Caki2 (cell line): ENCODE measurements around the gene OTC. TPM values are rescaled to one million over a fixed set of nuclear protein-coding genes. Genes with fewer than 3 reads are reported as not detected.

Experiments
- DNase-seq: peaks from one replicate; pipeline ENCODE4 v3.0.0-alpha.2; 2015; ENCODE audit warnings: low read depth
- in situ Hi-C: cut with HindIII; loops from 2 replicates; pipeline ENCODE4 v1.10.0; 2016; ENCODE audit warnings: low sequenced_read_pairs, low pct_unique_long_range_greater_than_20kb, mixed read lengths
- total RNA-seq: library from RNA; depleted of rRNA; stranded (reverse); fragments of >200 nt; shearing (Covaris generic); gene quantifications from 2 replicates; pipeline ENCODE4 v1.2.3, GENCODE V29; 2014; ENCODE audit warnings: low replicate concordance

The OTC gene
- total RNA-seq, 1 experiment from 2014 or later: not detected

DNA sequence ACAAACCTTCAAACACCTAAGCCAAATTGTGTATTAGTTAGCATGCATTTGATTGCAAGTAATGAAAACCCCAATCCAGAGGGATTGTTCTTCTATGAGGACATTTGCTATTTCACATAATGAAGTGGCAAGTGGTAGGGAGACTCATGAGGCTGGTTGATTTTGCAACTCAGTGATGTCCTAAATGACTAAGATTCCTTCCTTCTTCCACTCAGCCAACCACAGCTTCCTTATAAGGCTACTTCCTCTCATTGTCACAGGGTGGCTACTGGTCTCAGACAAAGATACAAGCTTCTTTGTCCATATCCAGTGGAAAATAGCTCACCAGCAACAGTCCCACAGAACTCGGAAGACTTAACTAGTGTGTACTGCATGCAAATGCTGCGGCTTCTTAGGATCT, 5.3 kb upstream of the OTC start:
- no peak for DNase-seq
- in situ Hi-C loops: no loop called here

DNA sequence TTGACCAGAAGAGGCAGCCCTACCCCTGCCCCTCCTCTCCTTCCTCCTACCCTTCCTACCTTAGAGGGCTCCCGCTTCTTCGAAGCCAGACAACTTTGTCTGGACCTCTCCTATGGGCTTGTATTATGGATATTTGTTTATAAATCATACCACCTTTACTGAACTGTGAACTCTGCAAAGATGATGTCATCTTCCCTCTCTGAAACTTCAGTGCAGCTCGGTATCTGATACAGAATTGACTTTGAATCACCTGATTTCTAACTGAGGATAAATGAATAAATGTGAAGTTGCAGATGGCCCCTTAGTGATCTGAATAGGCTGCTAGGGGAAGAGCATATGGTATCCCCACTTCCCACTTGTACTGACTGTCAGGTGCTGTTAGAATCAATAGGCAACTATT, 1.1 kb upstream of the OTC start:
- no peak for DNase-seq
- in situ Hi-C loops: no loop called here

DNA sequence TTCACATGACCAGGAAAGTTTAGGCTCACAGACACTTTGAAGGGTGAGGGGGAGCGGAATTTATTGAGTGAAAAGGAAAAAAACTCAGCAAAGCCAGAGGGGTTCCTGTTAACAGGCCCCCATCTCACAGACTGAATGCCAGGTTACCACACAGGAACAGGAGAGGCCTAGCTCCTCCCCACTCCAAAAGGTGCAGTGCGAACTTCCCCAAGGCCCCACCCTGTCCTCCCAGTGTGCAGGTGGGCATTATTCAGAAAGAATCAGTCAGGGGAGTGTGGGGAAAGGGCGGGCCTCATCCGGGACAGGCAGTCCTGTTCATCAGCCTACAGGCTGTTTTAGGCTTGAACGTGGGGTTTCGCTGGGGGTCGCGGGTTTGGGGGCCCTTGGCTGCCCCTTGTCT, 4.0 kb downstream of the OTC start:
- in situ Hi-C loops: no loop called here
- DNase-seq: no peak

DNA sequence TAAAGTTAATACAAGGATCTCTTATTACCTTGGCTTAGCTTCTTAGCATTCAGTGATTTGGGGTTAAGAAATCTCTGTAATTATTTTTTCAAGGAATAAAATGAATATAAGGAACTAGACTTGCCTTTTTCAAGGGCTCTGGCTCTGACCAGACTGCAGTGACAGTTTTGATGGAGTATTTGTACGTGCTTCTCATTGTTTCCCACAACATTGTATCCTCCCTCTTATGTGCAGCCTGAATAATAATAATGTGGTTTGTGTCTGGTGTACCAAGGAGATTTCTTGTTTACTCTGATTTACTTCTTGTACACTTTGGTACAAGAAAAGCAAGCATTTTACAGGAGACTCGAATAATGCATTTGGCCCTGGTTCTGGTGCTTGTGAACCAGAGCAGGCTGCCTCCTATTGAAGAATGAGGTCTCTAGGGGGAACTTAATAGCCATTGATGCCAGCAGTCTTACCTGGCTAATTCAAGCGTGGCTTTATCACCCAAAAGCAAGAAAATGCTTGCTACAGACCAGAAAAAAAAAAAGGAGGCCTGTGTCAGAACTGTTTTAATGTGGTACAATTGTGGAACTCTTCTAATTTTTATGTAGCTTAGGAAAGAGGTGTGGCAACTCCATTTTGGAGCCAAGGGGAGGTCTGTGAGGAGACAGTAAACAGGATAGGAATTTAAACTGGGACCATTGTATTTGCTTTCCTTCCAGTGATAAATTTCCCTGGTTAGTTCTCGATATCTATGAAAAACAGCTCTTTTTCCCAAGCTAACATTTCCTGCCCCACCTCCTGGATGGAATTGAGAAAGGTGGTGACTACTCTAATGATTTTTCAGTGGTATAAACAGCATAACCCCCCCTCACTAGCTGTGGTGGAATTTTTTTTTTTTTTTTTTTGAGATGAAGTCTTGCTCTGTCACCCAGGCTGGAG, 5.6 kb downstream of the OTC start:
- in situ Hi-C loops: no loop called here

DNA sequence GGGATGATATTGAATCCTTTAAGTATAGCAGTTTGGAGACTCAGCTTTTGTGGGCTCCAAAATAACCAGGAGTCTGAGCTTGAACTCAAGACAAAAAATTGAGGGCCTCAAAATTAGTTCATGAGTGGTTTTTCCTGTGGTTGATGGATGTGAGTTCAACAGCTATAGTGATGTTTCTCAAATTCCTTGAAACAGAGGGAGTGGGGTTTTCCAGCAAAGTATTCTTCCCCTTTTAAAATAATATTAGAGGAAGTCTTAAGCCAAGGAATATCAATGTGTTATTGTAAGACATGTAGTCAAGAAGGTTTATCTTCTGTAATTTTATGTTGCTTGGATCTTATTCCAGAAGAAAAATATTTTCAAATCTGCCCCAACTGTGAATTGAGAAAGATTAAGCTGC, 10.6 kb downstream of the OTC start:
- no peak for DNase-seq
- in situ Hi-C loops: no loop called here

More for the DNA sequence above, 5.6 kb downstream of the OTC start:
- DNase-seq: no peak

DNA sequence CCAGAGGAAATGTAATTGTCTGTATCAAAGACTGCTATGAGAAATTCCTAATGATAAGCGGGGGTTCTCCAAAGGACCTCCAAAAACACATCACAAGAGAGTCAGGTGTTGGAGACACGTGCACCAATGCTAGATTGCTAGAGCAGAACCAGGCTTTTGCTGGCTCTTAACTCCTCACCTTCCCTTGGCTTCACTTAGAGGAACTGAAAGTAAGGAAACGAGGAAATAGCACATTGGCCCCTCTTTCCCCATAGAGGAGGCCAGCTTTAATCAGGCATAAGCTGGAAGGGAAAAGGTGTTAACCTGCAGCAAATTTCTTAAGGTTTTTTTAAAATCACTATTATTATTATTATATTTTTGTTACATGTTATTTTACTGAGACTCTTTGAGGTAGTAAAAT, 13.6 kb downstream of the OTC start:
- DNase-seq: no peak
- in situ Hi-C loops: no loop called here

DNA sequence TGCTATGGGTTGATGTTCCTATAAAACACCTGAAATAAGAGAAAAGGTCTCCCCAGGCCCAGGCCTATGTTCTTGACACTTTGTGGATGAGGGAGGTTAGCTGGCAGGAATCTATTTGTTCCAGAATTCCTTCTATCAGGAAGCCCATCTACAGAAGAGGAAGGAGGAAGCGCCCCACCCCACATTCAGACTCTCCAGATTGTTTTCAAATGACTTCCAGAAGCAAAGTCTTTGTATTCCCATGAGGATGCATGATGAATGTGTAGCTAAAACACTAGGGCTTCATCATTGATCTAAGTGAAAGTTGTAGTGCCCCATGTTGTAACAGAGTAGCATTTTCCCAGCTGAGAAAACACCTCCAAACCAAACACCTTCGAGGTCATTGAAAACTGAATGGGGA, 16.4 kb downstream of the OTC start:
- in situ Hi-C loops: no loop called here
- no peak for DNase-seq

DNA sequence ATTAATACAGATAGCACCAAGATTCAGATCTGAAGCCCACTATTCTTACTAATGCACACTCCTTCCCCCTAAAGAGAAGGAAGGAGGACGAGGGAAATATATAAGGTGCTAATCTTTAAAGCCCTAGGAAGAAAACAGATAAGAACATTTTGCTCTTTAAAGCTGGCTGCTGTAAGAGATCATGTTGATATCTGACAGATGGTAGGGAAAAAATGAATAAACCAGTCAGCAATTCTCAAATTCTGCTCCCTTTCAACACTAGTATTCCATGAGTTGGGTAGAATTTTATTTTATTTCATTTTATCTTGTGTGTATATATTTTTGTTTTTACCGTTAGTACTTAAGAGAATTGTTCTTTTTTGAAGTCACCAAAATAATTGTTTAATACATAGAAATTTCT, 19.2 kb downstream of the OTC start:
- in situ Hi-C loops: no loop called here
- no peak for DNase-seq

DNA sequence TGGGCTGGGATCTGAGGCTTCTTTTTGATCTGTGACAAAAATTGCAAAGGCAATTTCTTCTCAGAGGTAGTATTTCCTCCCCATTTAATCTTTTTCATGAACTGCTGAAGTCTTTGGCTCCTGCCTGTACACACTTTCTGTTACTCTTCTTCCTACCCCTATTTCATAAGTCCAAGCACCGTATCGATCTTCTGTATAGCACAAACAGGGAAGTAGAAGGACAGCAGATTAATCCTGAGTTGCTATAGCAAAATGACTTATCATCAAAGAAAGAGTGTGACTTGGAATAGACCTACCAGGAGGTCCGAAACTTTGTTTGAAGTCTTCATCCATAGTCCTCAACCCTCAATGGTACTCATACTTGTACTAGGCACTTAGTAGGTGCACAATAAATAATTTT, 22.0 kb downstream of the OTC start:
- no peak for DNase-seq
- in situ Hi-C loops: no loop called here

DNA sequence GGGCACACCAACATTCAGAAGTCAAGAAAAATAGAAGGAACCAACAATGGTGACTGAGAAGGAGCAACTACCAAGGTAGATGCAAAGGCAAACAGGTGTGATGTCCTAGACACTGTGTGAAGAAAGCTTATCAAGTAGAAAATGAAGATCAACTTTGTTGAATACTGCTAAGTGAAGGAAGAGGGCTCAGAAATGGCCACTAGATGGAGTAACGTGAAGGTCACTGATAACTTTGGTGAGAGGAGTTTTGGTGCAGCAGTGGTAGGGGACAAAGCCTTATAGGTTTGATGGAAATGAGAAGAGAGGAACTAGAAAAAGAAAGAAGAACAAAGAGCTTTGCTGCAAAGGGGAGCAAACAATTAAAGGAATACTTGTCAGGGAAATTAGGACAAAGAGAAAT, 23.5 kb downstream of the OTC start:
- no peak for DNase-seq
- in situ Hi-C loops: no loop called here

DNA sequence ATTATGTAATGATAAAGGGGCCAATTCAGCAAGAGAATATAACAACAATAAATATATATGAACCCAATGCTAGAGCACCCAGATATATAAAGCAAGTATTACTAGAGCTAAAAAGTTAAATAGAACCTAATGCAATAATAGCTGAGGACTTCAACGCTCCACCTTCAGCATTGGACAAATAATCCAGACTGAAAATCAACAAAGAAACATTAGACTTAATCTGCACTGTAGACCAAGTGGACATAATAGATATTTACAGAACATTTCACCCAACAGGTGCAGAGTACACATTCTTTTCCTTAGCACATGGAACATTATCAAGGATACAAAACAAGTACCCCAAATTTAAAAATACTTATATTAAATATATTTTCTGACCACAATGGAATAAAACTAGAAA, 24.3 kb downstream of the OTC start:
- in situ Hi-C loops: no loop called here
- DNase-seq: no peak

DNA sequence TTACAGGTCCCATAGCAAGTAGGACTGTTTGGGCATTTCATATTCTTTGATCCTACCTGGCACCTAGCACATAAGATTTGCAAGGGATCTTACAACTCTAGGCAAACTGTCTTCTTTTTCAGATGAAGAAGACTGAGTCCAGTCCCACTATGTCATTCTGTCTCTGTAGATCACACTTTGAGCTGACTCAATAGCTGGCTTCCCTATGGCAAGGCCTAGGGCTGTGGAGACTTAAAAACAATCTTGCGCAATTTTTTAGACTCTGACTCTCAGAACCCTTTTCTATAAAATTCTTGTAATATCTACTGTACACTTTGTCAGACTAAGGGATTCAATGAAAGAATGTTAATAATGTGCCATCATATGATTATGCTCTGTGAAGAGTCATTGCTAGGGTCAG, 26.7 kb downstream of the OTC start:
- no peak for DNase-seq
- in situ Hi-C loops: no loop called here

DNA sequence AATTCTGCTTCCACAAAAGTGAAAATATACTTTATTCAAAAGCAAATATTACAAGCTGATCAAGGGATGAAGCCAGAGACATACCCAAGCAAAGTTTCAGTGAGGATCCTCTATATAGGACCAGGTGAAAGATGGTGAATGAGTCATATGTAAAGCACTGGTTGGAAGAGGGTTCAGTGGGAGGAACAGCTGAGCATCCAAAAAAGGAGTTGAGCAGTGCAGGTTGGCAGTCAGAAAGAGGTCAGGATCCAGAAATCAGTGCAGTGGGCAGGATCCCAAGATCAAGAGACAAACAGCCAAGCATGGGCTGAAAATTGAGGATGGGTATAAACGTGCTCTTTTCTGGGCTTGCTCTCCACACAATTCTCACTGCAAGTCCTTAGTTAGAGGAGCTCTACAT, 30.3 kb downstream of the OTC start:
- in situ Hi-C loops: no loop called here
- DNase-seq: no peak

DNA sequence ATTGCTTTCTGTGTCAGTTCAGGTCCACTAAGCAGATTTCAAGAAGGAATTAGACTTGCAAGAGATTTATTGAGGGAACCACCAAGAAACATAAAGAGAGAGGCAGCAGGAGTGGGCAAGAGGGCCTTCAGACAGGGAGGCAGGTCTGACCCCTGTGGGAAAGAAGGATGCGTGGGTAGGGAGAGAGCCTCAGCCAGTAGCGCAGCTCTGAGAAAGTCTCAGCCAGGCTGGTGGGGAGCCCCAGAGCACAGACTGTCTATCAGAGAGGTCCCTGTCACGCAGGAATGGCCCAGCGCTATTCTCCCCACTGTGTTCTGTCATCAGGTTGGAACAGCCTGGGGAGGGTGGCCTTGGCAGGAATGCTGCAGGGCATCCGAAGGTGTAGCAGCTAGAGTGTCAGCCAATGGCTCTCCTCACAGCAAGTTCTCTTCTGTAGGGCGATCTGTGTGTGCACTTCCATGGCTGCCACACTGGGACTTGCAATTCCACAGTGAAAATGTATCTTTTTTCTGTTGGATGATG, 48.0 kb downstream of the OTC start:
- DNase-seq: no peak
- in situ Hi-C loops: no loop called here

DNA sequence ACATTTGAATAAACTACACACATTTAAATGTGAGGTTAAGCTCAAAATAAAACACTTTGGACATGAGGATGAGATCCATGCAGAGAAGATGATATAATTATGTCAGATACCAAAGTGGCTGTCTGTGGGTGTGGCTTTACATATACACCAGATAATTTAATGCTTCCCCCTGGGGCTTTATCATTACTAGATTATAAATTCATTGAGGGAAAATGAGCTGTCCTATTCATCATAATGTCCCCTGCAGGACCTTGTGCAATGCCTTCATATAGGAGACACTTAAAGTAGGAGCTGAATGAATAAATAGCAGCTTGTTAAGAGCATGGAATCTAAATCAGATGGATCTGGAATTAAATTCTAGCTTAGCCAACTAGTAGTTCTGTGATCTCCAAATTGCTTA, 49.7 kb downstream of the OTC start:
- in situ Hi-C loops: no loop called here
- no peak for DNase-seq

DNA sequence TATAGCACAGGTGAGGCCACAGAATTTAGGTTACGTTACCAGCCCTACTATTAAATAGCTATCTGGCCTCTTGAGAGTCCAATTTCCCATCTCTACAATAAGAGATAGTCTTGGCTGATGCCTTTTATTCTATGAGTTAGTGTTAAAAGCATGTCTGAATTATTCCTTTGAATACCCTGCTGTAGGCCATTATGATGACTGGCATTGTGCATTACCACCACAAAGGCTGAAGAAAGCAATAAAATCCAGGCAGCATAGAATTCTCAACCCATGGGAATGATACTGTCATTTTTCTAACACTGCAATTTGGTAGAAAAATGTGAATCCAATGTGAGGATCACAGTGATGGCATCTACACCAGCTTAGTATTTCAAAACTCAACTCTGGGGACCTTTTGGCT, 51.4 kb downstream of the OTC start:
- DNase-seq: no peak
- in situ Hi-C loops: no loop called here

DNA sequence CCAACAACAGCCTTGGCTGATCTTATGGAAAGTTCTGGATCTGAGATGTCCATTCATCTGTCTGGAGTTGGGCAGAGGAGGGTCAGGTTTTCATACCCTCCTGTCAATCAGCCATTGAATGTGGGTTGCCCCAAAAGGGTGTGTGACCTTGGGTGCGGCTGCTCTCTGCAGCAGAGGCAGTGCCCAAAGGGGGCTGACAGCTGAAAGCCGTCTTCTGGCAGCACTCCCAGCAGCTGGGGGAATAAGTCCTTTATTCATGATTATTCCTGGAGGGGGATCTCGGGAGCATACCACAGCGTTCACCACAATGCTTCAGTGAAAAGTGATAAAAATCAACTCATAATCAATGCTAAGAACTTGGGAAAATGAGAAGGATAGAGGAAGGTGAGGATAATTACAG, 54.7 kb downstream of the OTC start:
- no peak for DNase-seq
- in situ Hi-C loops: no loop called here

DNA sequence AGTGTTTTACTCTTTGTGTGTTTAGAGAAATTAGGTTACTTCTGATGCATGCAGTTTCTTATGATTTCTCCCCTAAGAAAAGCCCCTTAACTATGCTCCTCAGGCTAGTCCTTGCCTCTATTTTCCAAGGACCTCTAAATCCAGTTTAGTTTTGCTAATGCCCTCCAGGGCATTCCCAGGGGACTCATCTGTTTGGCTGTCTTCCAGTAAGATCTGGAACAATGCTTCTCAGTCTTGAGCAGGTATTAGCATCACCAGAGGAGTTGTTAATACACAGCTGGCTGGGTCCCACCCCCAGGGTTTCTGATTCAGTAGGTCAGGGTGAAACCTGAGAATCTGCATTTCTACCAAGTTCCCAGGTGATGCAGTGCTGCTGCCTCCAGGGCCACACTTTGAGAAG, 56.9 kb downstream of the OTC start:
- no peak for DNase-seq
- in situ Hi-C loops: no loop called here

DNA sequence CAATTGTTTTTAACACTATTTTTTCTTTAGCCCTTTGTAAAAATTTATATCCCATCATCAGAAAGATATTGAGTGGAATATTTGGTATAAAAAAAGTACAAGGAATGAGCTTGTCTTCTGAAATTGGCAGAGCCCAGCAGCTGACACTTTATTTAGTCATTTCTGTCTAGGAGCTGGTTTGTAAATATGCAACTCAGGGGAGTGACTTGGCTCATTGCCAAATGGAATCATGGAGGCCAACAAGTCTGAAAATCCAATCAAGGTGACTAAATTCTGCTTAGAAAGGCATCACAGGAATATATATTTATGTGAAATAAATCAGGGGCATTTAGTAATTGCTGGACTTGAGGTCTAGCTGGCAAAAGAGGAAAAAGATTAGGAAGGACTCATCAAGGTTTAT, 74.4 kb downstream of the OTC start:
- no peak for DNase-seq
- in situ Hi-C loops: no loop called here

DNA sequence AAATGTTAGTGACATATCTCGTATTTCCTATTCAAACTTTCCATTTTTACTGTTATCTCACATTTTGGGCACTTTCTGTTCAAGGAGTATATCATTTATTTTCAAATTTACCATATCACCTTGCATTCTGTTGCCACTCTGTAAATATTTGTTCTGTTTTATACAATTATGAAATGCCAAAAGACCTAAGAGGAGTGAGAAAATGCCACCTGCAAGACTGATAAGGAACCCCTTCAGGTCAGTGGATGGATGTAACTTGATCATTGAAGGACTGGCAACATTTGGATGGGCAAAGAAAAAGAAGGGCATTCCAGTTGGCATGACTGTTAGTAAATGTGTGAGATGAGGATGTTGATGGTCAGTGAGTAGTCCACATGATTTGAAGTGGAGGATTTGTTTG, 79.1 kb downstream of the OTC start:
- in situ Hi-C loops: no loop called here
- no peak for DNase-seq
